HG02885 (cell line): ENCODE results near the gene TCF3.
"Not testable (repeated sequence)": the region's sequence is repeated elsewhere in the genome, so short reads cannot be mapped to it uniquely, and the experiment has no call there.

Source experiments
- ATAC-seq: cut with Tn5 transposase; IDR thresholded peaks from one replicate; pipeline ENCODE4 v1.9.1; 2021; ENCODE audit warnings: mild to moderate bottlenecking; ENCODE audit not compliant: unreplicated experiment, poor library complexity

TCF3 gene

DNA sequence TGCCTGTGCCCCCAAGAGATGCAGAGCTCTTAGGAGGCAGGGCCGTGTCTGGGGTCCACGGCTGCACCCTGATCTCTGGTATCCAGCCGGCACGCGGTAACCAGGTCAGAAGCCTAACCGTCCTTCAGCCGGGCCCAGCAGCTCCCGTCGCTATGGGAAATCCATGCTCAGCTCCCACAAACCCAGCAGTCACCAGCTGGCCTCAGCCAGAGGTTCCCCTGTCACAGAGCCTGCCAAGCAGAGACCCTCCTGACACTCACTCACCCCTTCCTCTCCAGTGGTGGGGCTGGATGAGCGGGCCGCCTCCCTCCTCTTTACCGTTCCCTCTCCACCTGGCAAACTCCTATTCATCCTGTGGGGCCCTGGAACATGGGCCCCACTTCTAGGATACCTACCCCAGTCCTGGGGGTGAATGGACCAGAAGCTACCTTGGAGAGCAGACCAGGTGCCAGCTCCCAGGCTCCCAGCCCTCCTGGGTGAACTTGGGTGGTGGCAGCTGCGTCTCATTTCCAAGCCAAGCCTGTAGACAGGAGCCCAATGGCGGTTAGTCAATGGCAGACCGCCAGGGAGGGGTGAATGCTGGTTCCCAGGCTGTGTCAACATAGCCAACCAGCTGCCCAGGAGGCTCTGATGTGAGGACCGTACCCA, 21.4 kb upstream of the TCF3 start:
- no peak for ATAC-seq

GRCh38 chr19:1672769-1673644, 20.6 kb upstream of the TCF3 start:
- no peak for ATAC-seq

GRCh38 chr19:1672038-1672768, 19.8 kb upstream of the TCF3 start:
- no peak for ATAC-seq

DNA sequence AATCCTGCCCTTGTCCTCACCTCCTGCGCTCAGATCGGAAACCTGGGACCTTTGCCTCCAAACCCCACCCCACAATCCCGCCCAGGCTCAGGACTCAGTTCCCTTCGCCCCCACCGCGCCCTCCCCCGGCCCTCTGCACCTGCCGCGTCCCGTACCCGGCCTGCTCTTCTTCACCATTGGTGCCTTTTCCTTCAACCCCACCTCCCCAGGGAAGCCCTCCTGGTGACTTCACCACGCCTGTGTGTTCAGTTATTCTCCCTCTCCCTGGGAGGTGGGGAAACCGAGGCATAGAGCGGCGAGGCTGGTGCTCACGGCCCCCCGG, 19.3 kb upstream of the TCF3 start:
- ATAC-seq = no peak

DNA sequence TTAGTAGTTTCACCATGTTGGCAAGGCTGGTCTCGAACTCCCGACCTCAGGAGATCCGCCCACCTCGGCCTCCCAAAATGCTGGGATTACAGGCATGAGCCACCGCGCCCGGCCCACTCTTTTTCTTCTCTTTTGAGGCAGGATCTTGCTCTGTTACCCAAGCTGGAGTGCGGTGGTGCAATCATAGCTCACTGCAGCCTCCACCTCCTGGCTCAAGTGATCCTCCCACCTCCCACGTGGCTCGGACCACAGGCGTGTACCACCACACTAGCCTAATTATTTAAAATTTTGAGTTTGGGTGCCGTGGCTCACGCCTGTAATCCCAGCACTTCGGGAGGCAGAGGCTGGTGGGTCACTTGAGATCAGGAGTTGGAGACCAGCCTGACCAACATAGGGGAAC, 18.3 kb upstream of the TCF3 start:
- ATAC-seq = not testable (repeated sequence)

- peak; percentile 40 for ATAC-seq
Observed at GRCh38 chr19:1668486-1669270, 16.3 kb upstream of the TCF3 start.

DNA sequence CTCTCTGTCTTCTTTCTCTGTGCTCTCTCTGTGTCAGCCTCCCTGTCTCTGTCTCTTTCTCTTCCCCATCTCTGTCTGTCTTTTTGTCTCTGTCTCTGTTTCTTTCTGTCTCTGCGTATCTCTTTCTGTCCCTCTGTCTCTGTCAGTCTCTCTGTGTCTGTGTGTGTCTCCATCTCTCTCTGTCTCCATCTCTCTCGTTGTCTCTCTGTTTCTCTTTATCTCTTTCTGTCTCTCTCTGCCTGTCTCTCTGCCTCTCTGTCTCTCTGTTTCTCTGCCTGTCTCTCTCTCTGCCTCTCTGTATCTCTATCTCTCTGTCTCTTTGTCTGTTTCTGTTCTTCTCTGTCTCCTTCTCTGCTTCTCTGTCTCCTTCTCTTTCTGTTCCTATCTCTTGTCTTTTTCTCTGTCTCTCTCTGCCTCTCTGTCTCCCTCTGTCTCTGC, 15.7 kb upstream of the TCF3 start:
- no peak for ATAC-seq

DNA sequence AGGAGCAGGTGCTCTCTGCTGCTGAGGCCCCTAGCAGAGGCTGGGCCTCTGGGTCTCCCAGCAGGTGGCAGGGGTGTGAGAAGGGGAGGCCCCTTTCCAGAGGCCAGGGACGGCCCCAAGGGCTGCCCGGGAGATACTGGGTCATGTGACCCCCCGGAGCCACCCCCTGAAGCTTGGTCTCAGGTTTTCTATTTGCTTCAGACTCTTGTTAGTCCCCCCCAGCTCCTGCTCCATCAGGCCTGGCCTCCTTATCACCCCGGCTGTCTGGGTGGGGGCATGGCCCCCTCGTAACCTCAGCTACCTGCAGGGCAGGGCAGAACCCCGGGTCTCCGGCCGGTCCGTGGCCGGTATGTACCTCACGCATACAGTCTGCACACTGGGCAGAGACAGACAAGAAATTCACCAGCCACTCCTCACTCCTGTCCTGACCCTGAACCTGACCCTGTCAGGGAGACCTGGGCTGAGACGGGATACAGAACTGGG, 13.2 kb upstream of the TCF3 start:
- ATAC-seq = no peak

DNA sequence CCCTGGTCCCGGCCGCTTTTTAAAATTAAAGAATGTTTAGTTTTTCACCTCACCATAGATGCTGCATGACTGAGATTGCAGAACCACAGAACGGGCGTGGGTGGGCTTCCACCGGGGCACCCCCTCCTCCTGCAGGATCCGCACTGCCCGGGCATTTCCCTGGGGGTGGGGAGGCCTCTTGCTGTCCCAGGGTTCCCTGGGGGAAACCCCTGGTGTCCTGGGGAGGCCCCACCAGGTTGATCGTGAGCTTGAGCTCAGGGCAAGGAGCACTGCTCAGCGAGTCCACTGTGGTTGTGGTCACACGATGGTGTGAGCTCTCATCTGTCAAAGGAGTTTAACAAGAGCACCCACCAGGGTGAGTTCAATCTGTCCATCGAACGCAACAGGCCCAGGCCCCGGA, 11.4 kb upstream of the TCF3 start:
- ATAC-seq = no peak

GRCh38 chr19:1663227-1663626, 10.8 kb upstream of the TCF3 start:
- ATAC-seq = not testable (repeated sequence)

DNA sequence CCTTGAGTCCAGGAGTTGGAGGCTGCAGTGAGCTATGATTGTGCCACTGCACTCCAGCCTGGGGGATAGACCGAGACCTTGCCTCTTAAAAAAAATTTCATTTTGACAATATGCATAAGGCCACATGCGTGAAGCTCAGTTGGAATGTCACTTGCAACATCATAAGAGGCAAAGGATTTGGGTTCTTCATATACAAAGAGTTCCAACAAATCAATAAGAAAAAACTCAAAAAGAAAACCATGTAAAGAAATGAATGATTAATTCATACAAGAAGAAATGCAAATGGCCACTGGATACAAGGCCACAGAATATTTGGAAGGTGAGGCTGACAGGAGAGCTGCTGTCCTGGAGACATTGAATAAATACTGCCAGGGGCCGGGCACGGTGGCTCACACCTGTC, 9.6 kb upstream of the TCF3 start:
- ATAC-seq = no peak

DNA sequence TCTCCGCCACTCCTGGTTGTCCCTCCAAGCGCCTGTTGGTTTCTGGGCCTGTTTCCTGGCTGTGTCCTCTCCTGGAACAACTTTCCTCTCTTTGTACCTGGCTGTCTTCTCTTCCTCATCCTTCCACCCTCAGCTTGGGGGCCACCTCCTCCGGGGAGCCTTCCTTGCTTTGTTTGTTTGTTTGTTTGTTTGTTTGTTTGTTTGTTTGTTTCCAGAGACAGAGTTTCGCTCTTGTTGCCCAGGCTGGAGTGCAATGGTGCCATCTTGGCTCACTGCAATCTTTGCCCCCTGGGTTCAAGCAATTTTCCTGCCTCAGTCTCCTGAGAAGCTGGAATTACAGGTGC, 6.6 kb upstream of the TCF3 start:
- ATAC-seq = no peak

DNA sequence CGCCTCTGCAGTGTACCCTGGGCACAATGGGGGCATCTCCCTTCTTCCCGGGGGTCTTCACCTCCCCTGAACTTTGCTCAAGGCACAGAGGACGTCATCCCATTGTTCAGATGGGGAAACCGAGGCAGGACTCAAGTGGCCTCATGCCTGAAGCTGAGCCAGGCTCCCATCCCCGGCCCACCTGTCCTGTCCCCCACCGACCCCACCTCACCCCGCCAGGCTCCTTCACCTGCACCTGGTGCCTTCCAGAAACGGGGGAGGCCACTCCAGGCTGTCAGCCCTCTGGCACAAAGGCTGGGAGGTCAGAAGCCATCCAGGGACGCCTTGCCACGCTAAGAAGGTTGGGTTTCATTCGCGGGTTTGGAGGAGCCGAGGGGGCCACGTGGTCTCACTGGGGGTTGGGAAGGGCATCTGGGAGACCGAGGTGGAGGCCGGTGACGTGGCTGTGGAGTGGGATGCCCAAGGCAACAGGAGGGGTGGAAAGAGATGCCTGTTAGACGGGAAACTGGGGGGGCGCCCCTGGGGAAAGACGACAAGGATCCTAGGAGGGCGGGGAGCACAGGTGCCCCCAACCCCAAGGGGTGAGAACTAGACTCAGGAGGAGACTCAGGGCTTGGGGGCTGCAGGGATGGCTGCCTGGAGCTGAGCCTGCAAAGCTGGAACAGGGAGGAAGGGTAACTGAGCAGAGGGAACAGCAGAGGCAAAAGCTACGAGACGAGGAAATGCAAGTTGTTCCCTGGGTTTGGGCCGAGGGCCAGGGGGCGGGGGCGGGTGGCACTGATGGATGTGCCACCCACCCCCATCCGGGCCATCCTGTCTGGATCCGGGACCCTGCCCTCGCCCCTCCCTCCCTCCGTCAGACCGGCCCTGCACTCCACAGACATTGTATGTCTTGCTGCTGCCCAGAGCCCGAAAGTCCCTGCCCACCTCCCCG, 6.0 kb upstream of the TCF3 start:
- no peak for ATAC-seq

- ATAC-seq = no peak
Observed at GRCh38 chr19:1657746-1658145, 5.3 kb upstream of the TCF3 start.

GRCh38 chr19:1656988-1657536, 4.6 kb upstream of the TCF3 start:
- no peak for ATAC-seq

GRCh38 chr19:1655987-1656608, 3.7 kb upstream of the TCF3 start:
- ATAC-seq = no peak

DNA sequence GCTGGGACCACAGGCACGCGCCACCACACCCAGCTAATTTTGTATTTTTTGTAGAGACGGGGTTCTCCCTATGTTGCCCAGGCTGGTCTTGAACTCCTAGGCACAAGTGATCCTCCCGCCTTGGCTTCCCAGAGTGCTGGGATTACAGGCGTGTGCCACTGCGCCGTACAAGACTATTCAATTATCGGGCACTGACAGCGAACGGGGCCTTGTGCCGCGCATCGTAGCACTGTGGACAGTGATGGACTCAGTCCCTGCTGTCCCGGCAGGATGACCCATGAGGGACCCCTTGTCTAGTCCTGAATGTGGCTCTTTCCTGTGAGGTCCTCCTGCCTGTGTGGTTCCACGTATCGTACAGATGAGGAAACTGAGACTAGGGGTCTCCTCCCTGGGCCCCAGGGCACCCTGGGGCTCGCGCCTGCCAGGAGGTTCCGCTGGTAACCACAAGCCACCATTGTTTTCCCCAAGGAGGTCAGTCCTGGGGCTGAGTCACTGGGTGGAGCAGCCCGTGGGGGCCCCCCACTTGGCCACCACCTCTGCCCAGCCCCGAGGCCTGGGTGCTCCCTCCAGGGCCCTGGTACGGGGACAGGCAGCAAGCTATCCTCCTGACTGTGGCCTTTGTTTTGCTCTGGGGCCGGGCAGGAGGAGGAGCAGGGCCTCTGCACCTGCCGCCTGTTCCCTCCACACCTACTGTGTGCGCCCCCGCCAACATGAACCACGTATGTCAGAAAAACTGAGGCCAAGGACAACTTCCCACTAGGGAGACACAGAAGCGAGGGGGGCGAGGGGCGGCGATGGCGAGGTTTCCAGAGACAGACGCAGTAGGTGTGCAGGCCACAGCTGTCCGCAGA, 2.9 kb upstream of the TCF3 start:
- ATAC-seq = no peak
